ENCODE data around the gene LHFPL3. TPM values are rescaled to one million over a fixed set of nuclear protein-coding genes. Genes with fewer than 3 reads are reported as not detected.

LHFPL3 gene
- total and polyA plus RNA-seq, 2 of the 13 experiments (the other 11 are each of a cell fraction or from before 2014, with no cell fraction given): not detected

DNA sequence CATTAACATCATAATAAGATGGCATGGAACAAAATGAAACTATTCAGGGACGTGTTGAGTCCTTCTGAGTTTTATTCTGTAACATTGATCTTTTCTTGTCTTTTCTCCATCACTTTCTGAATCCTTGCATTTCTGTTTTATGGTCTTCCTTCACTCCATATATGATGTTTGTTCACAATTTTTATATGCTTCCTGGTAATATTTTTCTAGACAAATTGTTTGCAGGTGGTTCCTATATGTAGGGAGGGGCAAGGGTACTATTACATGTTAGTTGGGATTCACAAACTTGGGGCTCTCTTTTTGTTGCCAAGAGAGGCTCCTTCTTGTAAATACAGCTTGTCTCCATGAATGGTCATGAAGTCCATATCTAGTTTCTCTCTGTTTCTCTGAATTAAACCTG, 159.2 kb downstream of the LHFPL3 start (continued):
- TF ChIP-seq SNAPC2 (CRISPR knock-in tag; IDR thresholded peaks at IDR 0.05) (no peak), EP300 (IDR thresholded peaks at IDR 0.05; ENCODE audit: low read depth in 2 of 2, low read length in 2 of 2) (no peak), EP300 (CRISPR knock-in tag; IDR thresholded peaks at IDR 0.05; ENCODE audit: borderline replicate concordance) (no peak), TRIM22 (IDR thresholded peaks at IDR 0.05) (no peak), ZNF460 (CRISPR knock-in tag; IDR thresholded peaks at IDR 0.05; ENCODE audit: borderline replicate concordance) (no peak), FOXC1 (CRISPR knock-in tag; IDR thresholded peaks at IDR 0.05; ENCODE audit: borderline replicate concordance) (no peak)

DNA sequence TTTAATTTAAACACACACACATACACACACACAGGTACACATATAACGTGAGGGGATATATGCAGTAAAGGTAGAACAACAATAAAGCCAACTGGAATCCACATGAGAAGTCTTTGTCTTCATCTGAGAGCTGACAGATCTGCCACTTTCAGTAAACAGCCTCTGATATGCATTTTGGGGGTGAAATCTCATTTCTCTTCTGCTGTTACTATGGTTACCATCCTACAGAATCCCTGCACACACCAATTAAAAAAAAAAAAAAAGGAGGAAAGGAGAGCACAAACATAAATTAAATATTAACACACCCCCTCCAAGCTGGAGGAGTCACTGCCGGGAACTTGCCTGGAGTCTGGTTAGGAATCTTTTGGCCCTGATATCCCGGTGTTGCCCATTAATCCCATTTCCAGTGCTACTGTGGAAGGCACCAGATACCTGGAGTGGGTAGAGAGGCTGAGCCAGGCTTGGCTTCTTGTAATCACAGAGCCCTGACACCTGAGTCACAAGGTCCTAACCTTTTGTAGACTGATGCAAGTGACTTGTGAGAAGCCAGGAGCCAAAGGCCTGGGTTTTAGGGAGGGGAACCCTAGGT, 169.1 kb downstream of the LHFPL3 start:
- Histone ChIP-seq H3K36me3 (replicated peaks in 1 of 2; ENCODE audit: control insufficient read depth in 1 of 2, insufficient read depth in 2 of 2, low read length in 2 of 2) (no peaks in the 10 kb centered on the region), H3K4me2 (ENCODE audit: low read depth, low read length) (no peak overlapping the region), H3K9me3 (ENCODE audit: low read length) (no peaks in the 10 kb centered on the region), H4K20me1 (ENCODE audit: insufficient read depth, low read length) (no peaks in the 10 kb centered on the region), H3K4me1 (ENCODE audit: insufficient read depth, low read length) (no peaks in the 10 kb centered on the region), H3K27me3 (ENCODE audit: control insufficient read depth in 1 of 2, insufficient read depth in 2 of 2, low read length in 2 of 2) (no peaks in the 10 kb centered on the region), H3K79me2 (ENCODE audit: insufficient read depth, low read length) (no peaks in the 10 kb centered on the region), H2AFZ (ENCODE audit: low read length) (no peak overlapping the region), H3K4me3 (replicated peaks in 1 of 3; ENCODE audit: insufficient read depth in 1 of 3, low read depth in 2 of 3, low read length in 3 of 3) (no peak overlapping the region), H3K9ac (ENCODE audit: insufficient read depth, low read depth, low read length) (no peak overlapping the region), H3K27ac (ENCODE audit: extremely low read length, insufficient read depth, low read length) (no peak overlapping the region)
- ChIA-PET CTCF (ENCODE audit: low intra/inter-chr PET ratio, low total read pairs) (no interaction called here), POLR2A (no interaction called here)
- ATAC-seq: no peak
- in situ Hi-C loops (cut with HindIII; ENCODE audit: extremely low pct_ligation_motif_present, low pct_unique_long_range_greater_than_20kb) (no loop called here), intact Hi-C loops (cut with micrococcal nuclease; ENCODE audit: unreplicated experiment) (no loop called here)
- no peak for FAIRE-seq
- WGBS (ENCODE audit: low lambda C conversion rate): 0% methylated on average over 3 of the region's 3 CpGs
- BruUV-seq (replicated peaks): no TSS peak
- no peak for DNase-seq (ENCODE audit: low spot score)
- TF ChIP-seq ZNF253 (CRISPR knock-in tag; IDR thresholded peaks at IDR 0.05; ENCODE audit: borderline replicate concordance) (no peak), SMAD9 (CRISPR knock-in tag; IDR thresholded peaks at IDR 0.05) (no peak), ZNF563 (CRISPR knock-in tag; IDR thresholded peaks at IDR 0.05) (no peak), ZNF230 (CRISPR knock-in tag; IDR thresholded peaks at IDR 0.05) (no peak), USF2 (IDR thresholded peaks at IDR 0.05; ENCODE audit: low read depth, low read length) (no peak), USF2 (CRISPR knock-in tag; IDR thresholded peaks at IDR 0.05; ENCODE audit: borderline replicate concordance) (no peak), ZNF672 (CRISPR knock-in tag; IDR thresholded peaks at IDR 0.05) (no peak), ONECUT2 (CRISPR knock-in tag; IDR thresholded peaks at IDR 0.05) (no peak), JUND (CRISPR knock-in tag; IDR thresholded peaks at IDR 0.05) (no peak), PITX1 (CRISPR knock-in tag; IDR thresholded peaks at IDR 0.05) (no peak), MAZ (IDR thresholded peaks at IDR 0.05; ENCODE audit: borderline replicate concordance, low read depth, low read length) (no peak), MAZ (CRISPR knock-in tag; IDR thresholded peaks at IDR 0.05; ENCODE audit: low read depth) (no peak), MTF1 (CRISPR knock-in tag; IDR thresholded peaks at IDR 0.05) (no peak), ZNF747 (CRISPR knock-in tag; IDR thresholded peaks at IDR 0.05; ENCODE audit: borderline replicate concordance) (no peak), CBFB (CRISPR knock-in tag; IDR thresholded peaks at IDR 0.05) (no peak)
- TF ChIP-seq, protein P1, sequence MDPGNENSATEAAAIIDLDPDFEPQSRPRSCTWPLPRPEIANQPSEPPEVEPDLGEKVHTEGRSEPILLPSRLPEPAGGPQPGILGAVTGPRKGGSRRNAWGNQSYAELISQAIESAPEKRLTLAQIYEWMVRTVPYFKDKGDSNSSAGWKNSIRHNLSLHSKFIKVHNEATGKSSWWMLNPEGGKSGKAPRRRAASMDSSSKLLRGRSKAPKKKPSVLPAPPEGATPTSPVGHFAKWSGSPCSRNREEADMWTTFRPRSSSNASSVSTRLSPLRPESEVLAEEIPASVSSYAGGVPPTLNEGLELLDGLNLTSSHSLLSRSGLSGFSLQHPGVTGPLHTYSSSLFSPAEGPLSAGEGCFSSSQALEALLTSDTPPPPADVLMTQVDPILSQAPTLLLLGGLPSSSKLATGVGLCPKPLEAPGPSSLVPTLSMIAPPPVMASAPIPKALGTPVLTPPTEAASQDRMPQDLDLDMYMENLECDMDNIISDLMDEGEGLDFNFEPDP (CRISPR knock-in tag; conservative IDR thresholded peaks at IDR 0.05): no peak
